ENCODE results near the gene ARID1B. TPM values are rescaled to one million over a fixed set of nuclear protein-coding genes. Genes with fewer than 3 reads are reported as not detected.

Gene ARID1B
- total and polyA plus RNA-seq, 2 of the 13 experiments (the other 11 are each of a cell fraction or from before 2014, with no cell fraction given): 20.1 to 32.6 TPM

- TF ChIP-seq ZNF646 (CRISPR knock-in tag; IDR thresholded peaks at IDR 0.05): no peak
- TF ChIP-seq KLF6 (CRISPR knock-in tag; IDR thresholded peaks at IDR 0.05): no peak
- TF ChIP-seq ZNF768 (CRISPR knock-in tag; IDR thresholded peaks at IDR 0.05): peak; percentile 31; the same call in 1 of the 2 replicates
- TF ChIP-seq ZNF34 (CRISPR knock-in tag; IDR thresholded peaks at IDR 0.05; ENCODE audit: borderline replicate concordance): no peak
- no peak for TF ChIP-seq MEIS2 (CRISPR knock-in tag; IDR thresholded peaks at IDR 0.05)
- TF ChIP-seq MED1 (CRISPR knock-in tag; IDR thresholded peaks at IDR 0.05): no peak
- TF ChIP-seq ZNF18 (CRISPR knock-in tag; IDR thresholded peaks at IDR 0.05; ENCODE audit: insufficient replicate concordance): no peak
- TF ChIP-seq THAP8 (CRISPR knock-in tag; IDR thresholded peaks at IDR 0.05; ENCODE audit: borderline replicate concordance): no peak
- TF ChIP-seq TAF15 (IDR thresholded peaks at IDR 0.05; ENCODE audit: low read depth, low read length, poor library complexity, severe bottlenecking): no peak
- no peak for TF ChIP-seq HMGXB4 (CRISPR knock-in tag; IDR thresholded peaks at IDR 0.05; ENCODE audit: borderline replicate concordance in 1 of 2, low read depth in 1 of 2)
- no peak for TF ChIP-seq THYN1 (CRISPR knock-in tag; IDR thresholded peaks at IDR 0.05; ENCODE audit: borderline replicate concordance, low read depth)
- no peak for TF ChIP-seq JDP2 (CRISPR knock-in tag; IDR thresholded peaks at IDR 0.05; ENCODE audit: borderline replicate concordance)
- no peak for TF ChIP-seq SNAPC2 (CRISPR knock-in tag; IDR thresholded peaks at IDR 0.05)
- TF ChIP-seq CBX1 (IDR thresholded peaks at IDR 0.05; ENCODE audit: low read depth): no peak
- TF ChIP-seq NBN (conservative IDR thresholded peaks at IDR 0.05): no peak
- no peak for TF ChIP-seq ZNF556 (CRISPR knock-in tag; IDR thresholded peaks at IDR 0.05; ENCODE audit: borderline replicate concordance)
These were observed 371.5 kb downstream of the ARID1B start (continued) for GRCh38 chr6:157148391-157149323.
